Measurements from ENCODE around the gene IFITM2. TPM values are rescaled to one million over a fixed set of nuclear protein-coding genes. Genes with fewer than 3 reads are reported as not detected.
A peak's percentile ranks its signal among the peaks of the same experiment; 100 is the strongest.

IFITM2 gene
- total RNA-seq, 1 donor = 38.4 TPM

DNA sequence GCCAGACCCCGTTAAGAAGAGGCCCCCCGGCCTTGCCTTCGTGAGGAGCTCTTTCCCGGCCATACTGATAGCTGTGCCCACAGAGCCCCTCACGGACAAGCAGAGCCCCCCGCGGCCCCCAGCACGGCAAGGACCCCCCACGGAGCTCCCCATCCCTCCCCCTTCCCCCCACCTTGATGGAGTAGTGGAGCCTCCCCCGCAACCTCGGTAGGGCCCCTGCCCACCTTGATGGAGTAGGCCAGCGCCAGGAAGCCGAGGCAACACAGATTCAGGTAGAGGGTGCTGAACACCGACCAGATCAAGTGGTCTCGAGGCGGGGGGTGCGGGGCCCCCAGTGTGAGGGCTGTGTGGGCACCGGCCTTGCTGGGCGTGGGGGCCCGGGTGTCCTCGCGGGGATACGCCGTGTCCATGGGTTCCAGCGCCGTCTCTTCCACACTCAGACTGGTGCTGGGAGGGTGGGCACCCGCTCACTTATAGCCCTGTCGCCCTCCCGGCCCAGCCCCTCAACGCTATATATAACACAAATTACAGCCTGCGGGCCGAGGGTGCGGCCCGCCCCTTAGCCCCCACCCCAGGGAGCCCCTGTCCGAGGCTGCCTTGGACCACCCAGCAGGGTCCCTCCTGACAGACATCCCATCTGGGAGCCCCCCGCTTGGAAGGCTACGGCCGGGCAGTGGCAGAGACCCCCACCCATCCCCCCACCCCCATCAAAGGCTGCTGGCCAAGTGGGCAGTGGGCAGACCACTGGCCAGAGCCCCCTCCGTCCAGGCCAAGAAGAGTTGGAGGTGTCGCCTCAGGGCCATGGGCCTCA, 8.3 kb upstream of the IFITM2 start, which contains the start of gene IFITM5:
TSS of gene IFITM5 (minus strand) at position 446 of the 811 bp plus-strand sequence. CDS start at position 410, 36 bp downstream.
- no peak for TF ChIP-seq CTCF (IDR thresholded peaks at IDR 0.05; ENCODE audit: insufficient read depth, low read depth, low read length)
- DNase-seq (ENCODE audit: low read depth) = no peak
- H3K4me3 ChIP-seq (ENCODE audit: low read depth, low read length) = no peak within 1 kb of the TSS

DNA sequence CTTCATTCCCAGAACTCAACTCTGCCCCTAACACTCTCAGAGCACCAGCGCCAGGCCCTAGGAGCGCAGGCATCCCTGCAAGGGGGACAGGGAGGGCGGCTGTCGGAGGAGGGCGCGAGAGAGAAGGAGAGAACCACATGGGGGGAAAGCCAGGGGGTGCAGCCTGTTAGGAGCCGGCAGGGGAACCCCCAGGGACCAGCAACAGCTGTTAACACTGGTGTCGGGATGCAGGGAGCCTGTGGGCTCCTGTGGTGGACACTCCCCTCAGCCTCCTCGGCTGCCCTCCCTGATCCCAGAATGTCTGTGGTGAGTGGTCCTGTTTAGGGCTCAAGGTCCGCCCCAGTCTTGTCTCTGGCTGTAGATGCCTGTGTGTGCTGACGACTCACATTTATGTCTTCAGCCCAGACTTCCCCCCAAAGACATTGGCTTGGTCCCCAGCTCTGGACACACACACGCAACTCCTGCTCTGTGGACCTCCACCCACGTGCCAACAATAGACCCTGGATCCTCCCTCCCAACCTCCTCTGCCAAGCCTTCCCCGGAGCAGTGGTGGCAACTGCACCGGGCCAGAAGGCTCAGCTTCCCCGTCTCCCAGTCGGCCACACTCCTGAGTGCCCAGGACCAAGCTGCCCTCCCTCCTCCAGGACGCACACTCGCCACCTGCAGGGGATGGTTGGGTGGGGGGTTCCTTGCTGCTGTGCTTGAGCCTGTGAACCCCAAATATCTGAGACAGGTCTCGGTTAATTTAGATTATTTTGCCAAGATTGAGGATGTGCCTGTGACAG, 7.5 kb upstream of the IFITM2 start:
- no peak overlapping the region for H3K4me3 ChIP-seq (ENCODE audit: low read depth, low read length)
- DNase-seq (ENCODE audit: low read depth) = peak; percentile 27
- peak; percentile 32 for TF ChIP-seq CTCF (IDR thresholded peaks at IDR 0.05; ENCODE audit: insufficient read depth, low read depth, low read length)

DNA sequence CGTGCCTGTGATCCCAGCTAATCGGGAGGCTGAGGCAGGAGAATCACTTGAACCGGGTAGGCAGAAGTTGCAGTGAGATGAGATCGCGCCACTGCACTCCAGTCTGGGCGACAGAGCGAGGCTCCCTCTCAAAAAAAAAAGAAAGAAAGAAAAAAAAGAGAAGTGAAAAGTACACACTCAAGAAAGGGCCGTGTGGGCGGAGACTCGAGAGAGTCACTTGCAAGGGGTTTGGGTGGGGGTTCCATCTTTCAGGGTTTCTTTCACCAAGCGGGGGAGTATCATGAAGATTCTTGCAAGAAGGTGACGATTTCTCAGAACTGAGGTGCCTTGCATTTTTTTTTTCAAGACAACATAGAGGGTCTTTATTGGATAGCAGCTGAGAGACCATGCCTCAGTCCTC, 4.3 kb upstream of the IFITM2 start:
- TF ChIP-seq CTCF (IDR thresholded peaks at IDR 0.05; ENCODE audit: insufficient read depth, low read depth, low read length) = no peak
- no peak for DNase-seq (ENCODE audit: low read depth)
- no peak overlapping the region for H3K4me3 ChIP-seq (ENCODE audit: low read depth, low read length)

- DNase-seq (ENCODE audit: low read depth) = no peak
- no peak for TF ChIP-seq CTCF (IDR thresholded peaks at IDR 0.05; ENCODE audit: insufficient read depth, low read depth, low read length)
- H3K4me3 ChIP-seq (ENCODE audit: low read depth, low read length) = no peak overlapping the region
Observed at GRCh38 chr11:304061-304506, 3.5 kb upstream of the IFITM2 start.

DNA sequence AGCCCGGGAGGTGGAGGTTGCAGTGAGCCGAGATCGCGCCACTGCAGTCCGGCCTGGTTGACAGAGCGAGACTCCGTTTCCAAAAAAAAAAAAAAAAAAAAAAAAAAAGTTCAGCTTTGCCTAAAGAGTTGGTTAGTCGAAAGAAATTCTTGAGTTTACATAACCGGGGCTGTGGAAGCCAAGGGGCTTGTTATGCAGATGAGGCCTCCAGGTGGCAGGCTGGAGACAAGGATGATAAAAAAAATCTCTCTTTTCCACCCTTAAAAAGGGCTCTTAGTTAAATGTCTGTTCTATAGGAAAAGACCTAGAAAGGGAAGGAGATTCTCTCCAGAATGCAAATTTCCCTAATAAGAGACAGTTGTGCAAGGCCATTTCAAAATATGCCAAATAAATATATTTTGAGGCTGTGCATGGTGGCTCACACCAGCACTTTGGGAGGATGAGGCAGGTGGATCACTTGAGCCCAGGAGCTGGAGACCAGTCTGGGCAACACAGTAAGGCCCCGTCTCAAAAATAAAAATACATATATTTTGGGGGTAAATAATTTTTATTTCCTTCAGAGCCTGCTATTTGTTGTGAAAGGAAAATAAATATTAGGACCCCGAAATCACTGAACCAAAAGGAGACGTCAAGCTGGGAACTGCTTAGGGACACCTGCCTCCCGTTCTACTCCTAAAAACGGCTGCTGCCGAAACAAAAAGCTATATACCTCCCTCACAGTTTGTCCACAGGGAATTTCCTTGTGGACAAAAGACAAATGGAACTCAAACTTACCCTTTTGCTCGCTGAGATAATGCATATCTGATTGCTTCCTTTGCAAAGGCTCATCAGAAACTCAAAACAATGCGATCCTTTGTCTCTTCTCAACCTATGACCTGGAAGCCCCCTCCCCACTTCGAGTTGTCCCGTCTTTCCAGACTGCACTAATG, 2.4 kb upstream of the IFITM2 start:
- DNase-seq (ENCODE audit: low read depth) = peak; percentile 88

More for the DNA sequence above, 2.4 kb upstream of the IFITM2 start:
- H3K4me3 ChIP-seq (ENCODE audit: low read depth, low read length) = no peak overlapping the region
- peak; percentile 78 for TF ChIP-seq CTCF (IDR thresholded peaks at IDR 0.05; ENCODE audit: insufficient read depth, low read depth, low read length)

Data from fibroblast of villous mesenchyme (primary cell).